HG03442 (cell line): ENCODE results near the gene FREM1.

Experiments
- ATAC-seq: cut with Tn5 transposase; IDR thresholded peaks from one replicate; pipeline ENCODE4 v1.9.1; 2021; ENCODE audit warnings: mild to moderate bottlenecking, moderate library complexity; ENCODE audit not compliant: unreplicated experiment

FREM1 gene

DNA sequence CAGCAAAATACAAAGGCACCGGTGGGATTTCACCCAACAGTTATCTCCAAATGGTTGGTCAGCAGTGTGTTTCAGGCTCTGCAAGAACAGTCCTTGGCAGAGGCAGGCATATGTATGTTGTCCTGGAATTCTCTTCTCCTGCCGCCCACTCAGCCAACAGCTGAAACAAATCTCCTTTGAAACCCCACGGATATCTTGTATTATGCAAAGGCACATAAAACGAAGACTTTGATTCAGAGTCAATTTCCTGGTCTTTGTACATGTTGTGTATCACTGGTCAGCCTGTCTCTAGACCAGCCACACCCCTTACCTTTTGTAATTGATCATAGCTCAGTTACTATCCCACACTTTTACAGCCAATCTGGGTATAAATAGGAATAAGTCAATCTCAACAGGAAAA is 29.2 kb downstream of the FREM1 start:
- no peak for ATAC-seq

DNA sequence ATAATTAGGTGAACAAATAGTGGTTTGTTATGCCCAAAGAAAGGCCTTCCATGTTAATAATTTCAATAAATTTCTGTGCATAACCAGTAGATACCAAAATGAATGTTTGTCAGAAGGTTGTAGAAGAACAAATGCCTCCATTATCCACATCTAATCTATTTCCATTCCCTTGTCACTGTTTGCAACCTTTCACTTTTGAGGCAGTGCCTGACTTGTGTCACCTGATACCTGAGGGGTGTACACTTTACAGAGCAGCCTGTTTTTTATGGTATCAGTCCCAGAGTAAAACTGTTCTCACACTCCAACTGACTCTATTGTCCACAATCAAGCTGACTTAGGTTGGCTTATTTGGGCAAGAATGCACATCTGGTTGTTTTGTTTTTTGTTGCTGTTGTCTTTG is 40.1 kb downstream of the FREM1 start:
- no peak for ATAC-seq

DNA sequence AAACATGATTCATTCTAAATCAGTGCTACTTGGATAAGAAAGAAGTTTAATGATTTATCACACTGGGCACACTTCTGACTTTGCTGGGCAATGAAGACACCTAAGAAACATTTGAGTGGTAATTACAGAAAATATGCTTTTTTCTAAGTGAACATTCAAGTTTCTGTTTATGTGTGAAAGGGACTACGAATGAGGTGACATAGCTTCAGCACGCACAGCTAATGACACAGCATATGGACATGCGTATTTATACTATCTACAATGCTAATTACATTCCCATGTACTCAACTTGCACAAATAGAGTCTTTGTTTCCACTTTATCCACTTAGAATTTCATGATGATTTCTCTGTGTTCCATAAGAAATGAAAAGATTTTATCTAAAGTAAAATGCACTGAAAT is 40.6 kb downstream of the FREM1 start:
- ATAC-seq: no peak

DNA sequence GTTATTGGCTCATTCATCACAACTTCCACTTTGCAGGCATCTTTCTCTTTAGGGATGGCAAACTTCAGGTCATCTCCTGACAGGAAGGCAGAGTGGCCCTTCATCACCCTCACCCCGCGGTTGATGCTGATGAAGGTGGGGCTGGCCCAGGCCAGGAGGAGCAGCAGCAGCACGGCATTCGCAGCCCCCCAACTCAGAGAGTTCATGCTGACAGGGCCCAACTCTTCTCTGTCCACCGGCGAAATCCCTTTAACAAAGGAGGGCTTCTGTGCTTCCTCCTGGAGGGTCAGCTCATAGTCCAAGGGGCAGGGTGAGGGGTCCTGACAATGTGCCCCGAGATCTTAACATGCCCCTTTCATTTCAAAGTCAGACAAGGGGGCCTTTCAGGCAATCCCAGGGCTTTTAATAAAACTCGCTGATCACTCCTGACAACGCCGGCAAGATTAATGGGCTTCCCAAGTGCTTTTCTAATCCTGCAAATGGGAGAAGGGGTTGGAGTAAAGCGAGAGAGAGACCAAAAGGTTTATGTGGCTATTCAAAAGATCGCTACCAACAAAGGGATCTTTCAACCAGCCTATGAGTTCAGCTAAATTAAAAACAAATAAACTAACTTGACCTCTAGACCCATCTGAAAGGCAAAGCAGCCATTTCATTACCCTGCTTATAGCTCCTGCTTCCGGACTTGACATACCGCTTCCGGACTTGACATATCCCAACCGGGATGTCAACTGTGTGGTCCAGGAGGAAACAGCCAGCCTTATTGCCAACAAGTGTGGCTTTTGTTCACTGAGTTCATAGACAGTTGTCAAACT is 41.2 kb downstream of the FREM1 start:
- ATAC-seq: no peak

GRCh38 chr9:14868418-14868771 is 41.8 kb downstream of the FREM1 start:
- no peak for ATAC-seq

GRCh38 chr9:14866200-14866749 is 44.0 kb downstream of the FREM1 start:
- no peak for ATAC-seq

DNA sequence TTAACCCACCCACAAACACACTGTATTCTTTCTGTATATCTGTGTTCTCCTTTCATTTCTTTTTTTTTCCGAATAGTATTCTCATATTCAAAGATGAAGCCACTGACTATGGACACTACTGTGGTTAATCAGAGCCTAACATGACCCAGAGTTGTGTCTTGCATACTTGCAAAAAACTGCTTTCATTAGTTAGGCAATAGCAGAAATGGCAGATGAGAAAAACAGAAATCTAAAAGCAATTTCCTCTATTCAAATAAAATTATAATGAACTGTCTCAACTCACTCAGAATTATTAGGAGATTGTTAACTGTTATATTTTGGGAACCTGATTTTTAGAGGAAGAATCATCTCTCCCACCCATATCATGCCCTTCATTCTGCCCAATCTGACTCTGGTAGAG is 45.9 kb downstream of the FREM1 start:
- no peak for ATAC-seq

GRCh38 chr9:14863402-14863801 is 46.8 kb downstream of the FREM1 start:
- ATAC-seq: no peak

DNA sequence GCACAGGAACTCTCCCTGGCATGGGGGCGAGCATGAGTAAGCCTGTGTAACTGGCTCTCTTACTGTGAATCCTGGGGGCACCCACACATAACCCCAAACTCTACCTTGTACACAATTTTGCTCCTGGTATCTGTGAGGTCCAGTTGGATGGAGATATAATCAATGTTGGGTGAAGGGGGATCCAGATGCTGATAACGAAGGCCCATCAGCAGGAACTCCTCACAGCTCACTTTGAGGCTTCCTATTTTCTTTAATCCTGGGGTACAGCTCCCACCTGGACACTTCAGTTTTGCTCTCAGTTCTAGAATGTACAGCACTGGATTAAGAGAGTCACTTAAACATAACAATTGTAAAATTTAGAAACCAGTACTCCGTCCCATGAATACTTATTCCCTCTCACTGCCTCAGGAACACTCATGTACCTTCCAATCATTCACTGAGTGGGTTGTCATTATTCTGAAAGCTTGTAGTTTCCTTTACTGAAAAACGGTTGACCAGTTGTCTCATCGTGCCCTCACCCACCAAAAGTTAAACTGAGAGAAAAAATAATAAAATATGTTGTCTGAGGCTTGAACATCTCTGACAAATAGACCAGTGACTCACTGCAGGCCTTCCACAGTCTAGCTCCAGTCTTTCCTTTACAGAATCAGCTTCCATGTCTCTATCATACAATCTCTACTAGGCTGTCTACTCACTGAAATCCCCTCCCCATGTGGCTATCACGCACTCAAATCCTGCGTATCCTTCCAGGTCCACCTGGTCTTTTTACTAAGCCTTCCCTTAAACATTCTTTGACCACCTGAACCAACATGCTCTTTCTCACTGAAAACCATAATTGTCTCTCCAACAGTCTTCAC is 52.6 kb downstream of the FREM1 start:
- ATAC-seq: no peak

- ATAC-seq: no peak
Measured at GRCh38 chr9:14849851-14850250, 60.4 kb downstream of the FREM1 start.

DNA sequence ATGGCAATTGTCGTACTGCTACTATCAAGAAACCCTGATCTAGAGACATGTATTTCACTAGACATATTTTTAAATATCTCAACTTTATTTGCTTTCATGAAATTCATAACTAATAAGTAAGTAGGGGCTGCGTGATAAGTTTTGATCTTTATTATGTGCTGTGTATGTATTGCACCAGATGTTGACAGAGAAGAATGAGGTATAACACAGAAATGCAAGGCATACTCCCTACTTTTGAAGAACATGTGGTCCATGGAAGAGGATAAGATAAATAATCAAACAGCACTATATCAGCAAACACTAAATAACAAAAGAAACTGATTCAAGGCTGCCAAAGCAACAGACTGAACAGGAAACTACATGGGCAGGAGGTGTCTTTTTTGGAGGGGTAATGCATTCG is 60.9 kb downstream of the FREM1 start:
- ATAC-seq: no peak

- peak; percentile 98 for ATAC-seq
Measured at GRCh38 chr9:14846871-14847311, 63.3 kb downstream of the FREM1 start.

GRCh38 chr9:14843163-14843562 is 67.1 kb downstream of the FREM1 start:
- no peak for ATAC-seq

DNA sequence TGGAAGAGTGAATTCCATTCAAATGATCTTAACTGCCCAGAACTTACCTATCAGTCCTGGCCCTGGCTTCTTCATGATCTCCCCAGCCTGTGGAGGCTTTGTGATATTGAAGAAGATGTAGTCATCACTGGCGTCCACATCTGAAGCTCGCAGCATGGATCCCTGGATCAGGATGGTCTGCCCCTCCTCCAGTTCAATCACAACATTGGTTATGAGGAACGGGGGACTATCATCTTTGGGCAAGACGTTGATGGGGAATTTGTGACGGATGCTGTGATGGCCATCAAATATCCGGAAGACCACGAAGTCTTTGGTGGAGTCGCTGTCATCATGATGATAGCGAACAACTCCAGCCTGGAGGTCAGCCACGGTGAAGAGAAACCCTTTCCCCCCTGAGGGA is 68.0 kb downstream of the FREM1 start:
- ATAC-seq: no peak

DNA sequence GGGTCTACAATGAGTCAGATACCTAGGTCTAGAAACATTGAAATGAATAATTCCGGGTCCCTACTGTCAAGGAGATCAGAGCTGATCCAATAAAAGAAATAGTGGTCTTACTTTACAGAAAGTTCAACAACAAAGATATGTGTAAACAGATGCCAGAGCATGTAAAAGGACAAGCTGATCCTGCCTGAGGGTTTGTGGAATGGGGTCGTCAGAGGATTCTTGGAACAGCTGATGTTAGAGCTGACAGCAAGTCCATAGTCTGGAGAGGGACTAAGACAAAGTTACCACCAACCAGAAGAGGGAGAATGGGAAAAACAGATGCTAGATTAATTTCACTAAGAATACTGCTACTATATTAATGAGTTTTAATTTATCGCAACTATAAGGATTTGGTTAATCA is 71.5 kb downstream of the FREM1 start:
- ATAC-seq: no peak

DNA sequence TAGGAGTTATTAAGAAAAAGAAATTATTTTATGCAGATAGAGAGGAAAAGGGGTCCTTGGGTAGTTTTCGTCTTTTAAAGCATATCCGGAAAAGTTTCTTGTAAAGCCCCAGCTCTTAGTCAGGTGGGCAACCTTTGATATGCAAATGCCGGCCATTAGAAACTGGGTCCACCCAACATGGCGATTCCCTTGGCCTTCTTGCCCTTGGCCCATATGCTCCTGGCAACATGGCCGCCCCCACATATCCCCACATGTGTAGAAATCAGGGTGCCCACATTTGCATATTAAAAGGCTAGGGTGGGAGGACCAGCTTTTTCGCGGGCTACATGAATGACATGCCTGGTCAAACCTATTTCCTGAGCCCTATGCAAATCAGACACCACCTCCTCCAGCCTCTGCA is 73.3 kb downstream of the FREM1 start:
- ATAC-seq: no peak

- ATAC-seq: no peak
Measured at GRCh38 chr9:14831661-14832060, 78.6 kb downstream of the FREM1 start.

GRCh38 chr9:14831074-14831473 is 79.2 kb downstream of the FREM1 start:
- no peak for ATAC-seq

- no peak for ATAC-seq
Measured at GRCh38 chr9:14830057-14830456, 80.2 kb downstream of the FREM1 start.

GRCh38 chr9:14829204-14829603 is 81.0 kb downstream of the FREM1 start:
- no peak for ATAC-seq

DNA sequence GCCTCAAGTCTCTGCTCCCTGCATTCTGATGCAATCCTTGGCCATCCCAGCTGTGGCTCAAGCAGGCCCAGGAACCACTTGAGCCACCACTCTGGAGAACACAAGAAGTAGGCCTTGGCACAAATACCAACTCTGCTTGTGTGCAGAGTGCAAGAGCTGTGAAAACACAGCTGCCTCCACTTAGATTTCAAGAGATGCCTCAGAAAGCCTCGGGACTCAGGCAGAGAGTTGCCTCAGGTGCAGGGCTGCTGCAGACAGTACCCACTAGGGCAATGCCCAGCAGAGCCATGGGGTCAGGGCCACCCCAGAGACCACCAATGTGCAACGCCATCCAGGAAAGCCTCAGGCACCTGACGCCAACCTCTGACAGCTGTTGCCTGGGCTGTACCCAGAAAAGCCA is 82.4 kb downstream of the FREM1 start:
- no peak for ATAC-seq

GRCh38 chr9:14824481-14824880 is 85.7 kb downstream of the FREM1 start:
- no peak for ATAC-seq
